Adrenal gland (tissue), 5 donors: ENCODE data around the gene DLGAP1.

Source experiments
- CTCF ChIP-seq, 6 experiments: fragments of 450-650 bp in 4 of 6; fragments of 200-600 bp in 2 of 6; sonication (generic) in 1 of 6; IDR thresholded peaks; 1 replicate in 5 of 6; 2 replicates in 1 of 6; pipeline versions ENCODE4 v1.5.1 to v1.8.0; 2016 to 2021; ENCODE audit warnings: antibody characterized with exemption in 6 of 6, mild to moderate bottlenecking in 2 of 6, moderate library complexity in 1 of 6
- POLR2A ChIP-seq, 2 donors: fragments of 450-650 bp; IDR thresholded peaks; one replicate each; pipeline ENCODE4 v1.6.1; 2017; ENCODE audit warnings: antibody characterized with exemption in 2 of 2, mild to moderate bottlenecking in 2 of 2, moderate library complexity in 1 of 2
- donor health status: DM: no; HTN: no; CAD: no.

- TF ChIP-seq CTCF (IDR thresholded peaks at IDR 0.05) (no peak), POLR2A (IDR thresholded peaks at IDR 0.05) (no peak)
These were observed 694.4 kb downstream of the DLGAP1 start for GRCh38 chr18:3760741-3761140.
